Progenitor cell of endocrine pancreas (in vitro differentiated cells): ENCODE measurements around the gene NUDT22. TPM values are rescaled to one million over a fixed set of nuclear protein-coding genes. Genes with fewer than 3 reads are reported as not detected.

Experiments used
- DNase-seq: peaks from one replicate; pipeline ENCODE4 v3.0.0; 2021; ENCODE audit warnings: low spot score; ENCODE audit not compliant: unreplicated experiment
- H3K27ac Mint-ChIP-seq: 2 replicates; pipeline ENCODE4 v1.8.0; 2021; ENCODE audit warnings: mild to moderate bottlenecking, moderate library complexity, mixed read lengths
- H3K27me3 Mint-ChIP-seq: 2 replicates; pipeline ENCODE4 v1.8.0; 2021; ENCODE audit warnings: mixed read lengths
- H3K36me3 Mint-ChIP-seq: 2 replicates; pipeline ENCODE4 v1.8.0; 2022; ENCODE audit warnings: mixed read lengths; ENCODE audit not compliant: insufficient read depth
- H3K4me1 Mint-ChIP-seq: 2 replicates; pipeline ENCODE4 v1.8.0; 2021; ENCODE audit warnings: low read depth, mixed read lengths
- H3K4me3 Mint-ChIP-seq: 2 replicates; pipeline ENCODE4 v1.8.0; 2021; ENCODE audit warnings: low read depth, mild to moderate bottlenecking, moderate library complexity, mixed read lengths
- H3K9me3 Mint-ChIP-seq: 2 replicates; pipeline ENCODE4 v1.8.0; 2021; ENCODE audit warnings: low read depth, mixed read lengths
- CTCF ChIP-seq: fragments of 200-600 bp; sonication (generic); IDR thresholded peaks from one replicate; pipeline ENCODE4 v1.5.0; 2021; ENCODE audit warnings: antibody characterized with exemption, mild to moderate bottlenecking; ENCODE audit not compliant: unreplicated experiment
- total RNA-seq: library from RNA; stranded (reverse); gene quantifications from 2 replicates; pipeline ENCODE4 v1.2.1, GENCODE V29; 2021

The NUDT22 gene
- total RNA-seq, 1 donor from 2014 or later = 48.2 TPM

- no peaks in the 10 kb centered on the region for H3K27me3 Mint-ChIP-seq
- no peaks in the 10 kb centered on the region for H3K9me3 Mint-ChIP-seq
- no peak overlapping the region for H3K4me3 Mint-ChIP-seq
- H3K27ac Mint-ChIP-seq = no peak overlapping the region
- no peak for DNase-seq
- TF ChIP-seq CTCF = no peak
- H3K36me3 Mint-ChIP-seq = peaks cover 7% of the 10 kb centered on the region
- peaks cover 6% of the 10 kb centered on the region for H3K4me1 Mint-ChIP-seq
These were observed 49.1 kb downstream of the NUDT22 start for GRCh38 chr11:64275031-64275800.

- Mint-ChIP-seq H3K36me3 (peaks cover 7% of the 10 kb centered on the region), H3K4me1 (peaks cover 4% of the 10 kb centered on the region), H3K9me3 (no peaks in the 10 kb centered on the region), H3K27ac (no peak overlapping the region), H3K4me3 (no peak overlapping the region), H3K27me3 (no peaks in the 10 kb centered on the region)
- TF ChIP-seq CTCF = no peak
- no peak for DNase-seq
These were observed 49.8 kb downstream of the NUDT22 start for GRCh38 chr11:64275841-64276240.

- no peak overlapping the region for H3K4me3 Mint-ChIP-seq
- no peak for DNase-seq
- no peak for TF ChIP-seq CTCF
- no peaks in the 10 kb centered on the region for H3K9me3 Mint-ChIP-seq
- H3K27me3 Mint-ChIP-seq = no peaks in the 10 kb centered on the region
- H3K4me1 Mint-ChIP-seq = peaks cover 2% of the 10 kb centered on the region
- peaks cover 7% of the 10 kb centered on the region for H3K36me3 Mint-ChIP-seq
- H3K27ac Mint-ChIP-seq = no peak overlapping the region
These were observed 50.8 kb downstream of the NUDT22 start for GRCh38 chr11:64276653-64277431.

- Mint-ChIP-seq H3K27me3 (no peaks in the 10 kb centered on the region), H3K4me1 (no peaks in the 10 kb centered on the region), H3K27ac (no peak overlapping the region), H3K9me3 (no peaks in the 10 kb centered on the region), H3K4me3 (no peak overlapping the region), H3K36me3 (peaks cover 7% of the 10 kb centered on the region)
- TF ChIP-seq CTCF = no peak
- DNase-seq = no peak
These were observed 52.6 kb downstream of the NUDT22 start for GRCh38 chr11:64278576-64279190.

Other genes with a start within 250 kb of the NUDT22 start
- gene OTUB1, start 239.8 kb upstream of the NUDT22 start, total RNA-seq = 122 and 124 TPM in 2 replicates
- gene FLRT1, start 190.3 kb upstream of the NUDT22 start, total RNA-seq = 0.17 and 0.24 TPM in 2 replicates
- 28.0 and 30.6 TPM in 2 replicates for gene MACROD1, start 60.2 kb upstream of the NUDT22 start, total RNA-seq
- gene STIP1, start 40.1 kb upstream of the NUDT22 start, total RNA-seq = 189 and 209 TPM in 2 replicates
- 5.4 and 5.9 TPM in 2 replicates for gene FERMT3, start 19.6 kb upstream of the NUDT22 start, total RNA-seq
- gene TRPT1, start 88 bp upstream of the NUDT22 start, total RNA-seq = 52.0 and 53.9 TPM in 2 replicates
- gene DNAJC4, start 4.3 kb downstream of the NUDT22 start, total RNA-seq = 35.4 and 39.1 TPM in 2 replicates
- gene VEGFB, start 8.3 kb downstream of the NUDT22 start, total RNA-seq = 66.1 and 68.2 TPM in 2 replicates
- 48.5 and 57.7 TPM in 2 replicates for gene FKBP2, start 14.8 kb downstream of the NUDT22 start, total RNA-seq
- 198 TPM in 2 replicates for gene PPP1R14B, start 20.7 kb downstream of the NUDT22 start, total RNA-seq
- gene PLCB3, start 25.3 kb downstream of the NUDT22 start, total RNA-seq = 22.6 and 27.3 TPM in 2 replicates
- 42.8 and 46.9 TPM in 2 replicates for gene BAD, start 58.4 kb downstream of the NUDT22 start, total RNA-seq
- 46.7 and 56.5 TPM in 2 replicates for gene GPR137, start 59.6 kb downstream of the NUDT22 start, total RNA-seq
- gene KCNK4, start 65.0 kb downstream of the NUDT22 start, total RNA-seq = 0.62 TPM in 1 of 2 replicates, not detected in the other
- gene CATSPERZ, start 74.1 kb downstream of the NUDT22 start, total RNA-seq = not detected in 2 replicates
- 28.1 and 31.4 TPM in 2 replicates for gene ESRRA, start 79.2 kb downstream of the NUDT22 start, total RNA-seq
- 137 and 149 TPM in 2 replicates for gene TRMT112, start 91.3 kb downstream of the NUDT22 start, total RNA-seq
- 157 and 171 TPM in 2 replicates for gene PRDX5, start 91.8 kb downstream of the NUDT22 start, total RNA-seq
- gene CCDC88B, start 113.9 kb downstream of the NUDT22 start, total RNA-seq = 4.3 and 6.2 TPM in 2 replicates
- gene RPS6KA4, start 132.9 kb downstream of the NUDT22 start, total RNA-seq = 18.6 and 18.7 TPM in 2 replicates